Mammary epithelial cell (primary cell): Measurements from ENCODE around the gene ZC3H12A.

ENCODE experiments used
- CTCF ChIP-seq, 2 donors: IDR thresholded peaks in 1 of 2; conservative IDR thresholded peaks in 1 of 2; 2 replicates each; pipeline ENCODE4 v1.5.1; 2011 to 2012; ENCODE audit warnings: inconsistent platforms in 2 of 2, low read length in 2 of 2, mild to moderate bottlenecking in 2 of 2, control low read depth in 1 of 2, low read depth in 1 of 2; ENCODE audit not compliant: insufficient read depth in 1 of 2; ENCODE audit errors: extremely low read depth in 1 of 2
- EZH2 ChIP-seq: IDR thresholded peaks from 2 replicates; pipeline ENCODE4 v1.6.1; 2012; ENCODE audit warnings: low read length, inconsistent platforms, borderline replicate concordance

DNA sequence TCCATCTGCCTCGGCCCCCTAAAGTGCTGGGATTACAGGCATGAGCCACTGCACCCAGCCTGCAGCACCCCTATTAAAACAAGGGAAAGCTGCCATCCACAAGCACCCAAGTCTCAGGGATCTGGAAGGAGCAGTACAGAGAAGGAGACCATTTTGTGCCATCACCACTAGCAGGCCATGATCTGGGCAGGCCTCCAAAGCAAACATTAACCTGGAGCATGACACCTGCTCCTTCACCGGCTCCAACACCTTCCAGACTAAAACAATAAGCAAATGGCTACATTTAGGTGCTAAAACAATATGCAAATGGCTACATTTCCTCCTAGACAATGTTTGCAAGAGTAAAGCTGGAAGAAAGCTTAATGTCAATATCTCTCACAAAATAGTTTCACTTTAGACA is 23.5 kb downstream of the ZC3H12A start:
- TF ChIP-seq CTCF (conservative IDR thresholded peaks at IDR 0.05 in 1 of 2, IDR thresholded peaks at IDR 0.05 in 1 of 2; ENCODE audit: extremely low read depth in 1 of 2, insufficient read depth in 1 of 2, low read depth in 1 of 2, low read length in 2 of 2): no peak
- no peak for TF ChIP-seq EZH2
